AG04449 (cell line): ENCODE measurements around the gene SORBS1.

ENCODE experiments used
- CTCF ChIA-PET: fragments of 350-600 bp; formaldehyde crosslinking; extraction: SDS; loops from one replicate; lab custom pipeline; 2021; ENCODE audit warnings: antibody characterized with exemption; lab: Yijun Ruan, JAX
- POLR2A ChIA-PET: fragments of 400-600, 350-600 bp; formaldehyde crosslinking; extraction: SDS; loops from one replicate; lab custom pipeline; 2020; ENCODE audit warnings: antibody characterized with exemption, inconsistent platforms; lab: Yijun Ruan, JAX
- DNase-seq: peaks from one replicate; pipeline ENCODE4 v3.0.0-alpha.2; 2010; ENCODE audit warnings: low read depth, low spot score
- H3K4me3 ChIP-seq: 2 replicates; pipeline ENCODE4 v1.5.1; 2011; ENCODE audit warnings: low read depth, mild to moderate bottlenecking, control low read depth, low read length
- TF ChIP-seq, protein P1 (sequence below): IDR thresholded peaks from one replicate; pipeline ENCODE4 v1.5.1; 2011; ENCODE audit warnings: mild to moderate bottlenecking, moderate library complexity, low read length, control low read depth, inconsistent platforms; ENCODE audit not compliant: insufficient read depth; ENCODE audit errors: missing control alignments

The SORBS1 gene

DNA sequence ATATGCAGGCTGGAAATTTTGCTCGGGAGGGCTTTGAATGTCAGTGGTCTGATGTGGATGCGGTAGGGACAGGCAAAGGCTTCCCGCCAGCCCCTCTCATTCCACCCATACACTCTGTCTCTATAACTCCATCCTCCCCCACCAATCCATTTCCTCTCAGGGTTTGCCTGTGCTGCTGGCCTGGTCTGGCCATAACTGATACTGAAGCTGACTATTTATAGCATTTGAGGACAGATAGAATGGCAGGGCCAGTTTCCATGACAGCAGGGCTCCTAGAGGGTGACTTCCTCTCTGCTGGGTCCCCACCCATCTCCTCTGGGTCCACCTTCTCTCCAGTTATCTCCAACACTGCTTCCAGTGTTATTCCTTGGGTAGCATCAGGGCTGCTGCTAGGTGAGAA, 263.8 kb downstream of the SORBS1 start:
- TF ChIP-seq, protein P1, sequence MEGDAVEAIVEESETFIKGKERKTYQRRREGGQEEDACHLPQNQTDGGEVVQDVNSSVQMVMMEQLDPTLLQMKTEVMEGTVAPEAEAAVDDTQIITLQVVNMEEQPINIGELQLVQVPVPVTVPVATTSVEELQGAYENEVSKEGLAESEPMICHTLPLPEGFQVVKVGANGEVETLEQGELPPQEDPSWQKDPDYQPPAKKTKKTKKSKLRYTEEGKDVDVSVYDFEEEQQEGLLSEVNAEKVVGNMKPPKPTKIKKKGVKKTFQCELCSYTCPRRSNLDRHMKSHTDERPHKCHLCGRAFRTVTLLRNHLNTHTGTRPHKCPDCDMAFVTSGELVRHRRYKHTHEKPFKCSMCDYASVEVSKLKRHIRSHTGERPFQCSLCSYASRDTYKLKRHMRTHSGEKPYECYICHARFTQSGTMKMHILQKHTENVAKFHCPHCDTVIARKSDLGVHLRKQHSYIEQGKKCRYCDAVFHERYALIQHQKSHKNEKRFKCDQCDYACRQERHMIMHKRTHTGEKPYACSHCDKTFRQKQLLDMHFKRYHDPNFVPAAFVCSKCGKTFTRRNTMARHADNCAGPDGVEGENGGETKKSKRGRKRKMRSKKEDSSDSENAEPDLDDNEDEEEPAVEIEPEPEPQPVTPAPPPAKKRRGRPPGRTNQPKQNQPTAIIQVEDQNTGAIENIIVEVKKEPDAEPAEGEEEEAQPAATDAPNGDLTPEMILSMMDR = no peak
- no peak for DNase-seq
- POLR2A ChIA-PET = no interaction called here
- H3K4me3 ChIP-seq = no peak overlapping the region
- CTCF ChIA-PET = interaction anchor here (2.0 kb wide), 1 partner anchor 9 kb away, joined by 7 read pairs; no protein-coding TSS in a partner anchor

DNA sequence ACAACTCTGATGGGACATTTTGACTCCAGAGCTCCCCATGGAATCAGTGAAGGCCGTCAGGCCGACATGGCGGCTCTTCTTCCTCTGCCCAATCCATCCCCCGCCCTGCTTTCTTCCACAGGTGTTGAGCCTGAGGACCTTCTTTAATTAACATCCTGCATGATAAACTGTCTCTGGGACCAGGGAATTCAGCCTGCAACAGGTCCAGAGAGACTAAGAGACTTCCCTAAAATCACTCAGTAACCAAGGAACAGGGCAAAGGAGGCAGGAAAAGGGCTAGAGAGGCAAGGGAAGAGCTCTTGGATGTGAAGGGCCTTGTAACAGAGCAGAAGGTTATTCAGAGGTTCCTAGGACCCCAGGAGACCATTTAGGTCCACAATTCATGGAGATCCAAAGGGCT, 264.4 kb downstream of the SORBS1 start:
- H3K4me3 ChIP-seq = no peak overlapping the region
- ChIA-PET POLR2A (interaction anchor here (0.6 kb wide), 1 partner anchor 659 kb away, joined by 3 read pairs; no protein-coding TSS in a partner anchor), CTCF (interaction anchor here (0.6 to 2.0 kb wide), 2 partner anchors 10 to 51 kb away, joined by 3 to 7 read pairs; no protein-coding TSS in a partner anchor)
- no peak for DNase-seq
- TF ChIP-seq, protein P1 = no peak

DNA sequence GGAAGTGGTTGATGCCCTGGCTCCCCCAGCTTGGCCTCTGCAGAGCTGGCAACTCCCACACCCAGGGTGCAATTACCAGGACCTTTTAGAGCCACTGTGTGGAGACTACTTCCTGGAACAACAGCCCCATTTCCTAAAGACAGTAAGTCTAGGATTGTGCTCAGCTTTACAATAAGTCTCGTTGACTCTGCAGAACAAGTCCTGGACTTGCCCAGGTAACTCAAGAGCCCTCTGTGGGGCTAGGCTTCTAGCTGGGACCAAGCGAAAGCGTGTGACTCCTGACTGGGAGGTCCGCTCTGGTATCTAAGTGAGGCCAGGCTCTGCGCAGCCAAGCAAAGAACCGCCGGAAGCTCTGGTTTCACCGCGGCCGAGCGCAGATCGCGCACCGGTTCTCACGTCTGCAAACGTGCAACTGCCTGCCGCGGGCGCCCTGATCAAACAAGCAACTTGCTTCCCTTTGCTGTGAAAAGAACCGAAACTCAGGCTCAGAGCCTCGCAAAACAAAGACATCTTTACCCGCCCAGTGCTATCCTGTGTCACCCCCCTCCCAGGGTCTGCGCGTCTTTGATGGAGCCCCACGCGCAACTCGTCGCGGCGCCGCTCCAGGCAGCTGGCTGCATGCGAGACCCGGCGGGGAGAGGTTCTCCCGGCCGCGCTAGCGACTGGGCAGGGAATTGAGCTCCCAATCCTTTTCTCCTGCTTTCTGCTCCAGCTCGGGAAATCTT, 266.0 kb downstream of the SORBS1 start:
- H3K4me3 ChIP-seq = peak overlapping the region; percentile 48
- TF ChIP-seq, protein P1 = no peak
- CTCF ChIA-PET = interaction anchor here (1.1 to 1.6 kb wide), 6 partner anchors 8 to 52 kb away, joined by 3 to 9 read pairs (median 4); no protein-coding TSS in a partner anchor
- no peak for DNase-seq
- POLR2A ChIA-PET = interaction anchor here (1.1 kb wide), 1 partner anchor 14 kb away, joined by 4 read pairs; no protein-coding TSS in a partner anchor

DNA sequence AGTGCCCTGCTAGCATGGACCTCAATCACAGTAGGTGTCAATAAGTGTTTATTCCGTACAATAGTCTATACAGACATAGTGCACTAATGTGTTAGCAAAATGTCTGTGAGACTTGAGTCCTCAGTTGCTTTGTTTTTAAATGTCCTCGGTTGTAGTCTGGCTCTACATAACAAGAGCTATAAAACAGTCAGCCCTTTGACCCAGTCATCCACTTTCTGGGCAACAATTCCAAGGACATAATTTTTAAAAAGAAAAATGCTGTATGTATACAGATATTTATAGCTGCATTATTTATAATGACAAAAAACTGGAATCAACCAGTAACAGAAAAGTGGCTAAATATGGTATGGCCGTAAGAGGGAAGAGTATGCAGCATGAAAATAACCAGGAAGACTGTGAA, 267.5 kb downstream of the SORBS1 start:
- ChIA-PET POLR2A (no interaction called here), CTCF (interaction anchor here (1.5 kb wide), 1 partner anchor 46 kb away, joined by 3 read pairs; no protein-coding TSS in a partner anchor)
- TF ChIP-seq, protein P1 = no peak

DNA sequence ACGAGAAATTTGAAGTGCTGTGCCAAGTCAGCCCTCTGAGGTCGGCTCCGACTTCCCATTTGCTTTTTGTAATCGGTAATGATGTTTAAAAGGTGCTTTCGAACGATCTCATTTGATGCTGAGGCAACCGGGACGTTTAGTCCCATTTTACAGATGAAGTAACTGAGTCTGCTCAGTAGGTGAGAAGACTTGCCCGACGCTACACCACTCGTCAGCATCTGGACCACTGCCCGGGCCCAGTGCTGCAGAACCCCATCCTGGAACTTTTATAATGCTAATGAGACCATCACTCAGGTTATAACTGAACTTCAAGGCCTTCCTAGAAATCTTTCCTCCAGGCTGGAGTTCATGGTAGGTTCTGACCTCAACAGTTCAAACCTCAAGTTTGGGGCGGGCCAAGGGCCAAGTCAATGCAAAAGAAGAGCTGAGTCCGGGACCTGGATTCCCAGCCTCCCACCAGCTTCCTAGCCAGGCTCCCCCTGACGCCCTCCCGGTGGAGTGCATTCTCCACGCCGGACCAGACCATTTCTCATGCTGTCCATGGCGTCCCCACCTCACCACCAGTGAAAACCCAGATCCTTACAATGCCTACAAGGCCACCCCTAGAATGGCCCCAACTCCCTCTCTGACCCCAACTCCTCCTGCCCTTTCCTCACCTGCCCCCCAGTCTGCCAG, 269.7 kb downstream of the SORBS1 start:
- ChIA-PET POLR2A (interaction anchor here (1.1 kb wide), 2 partner anchors 12 to 16 kb away, joined by 3 to 4 read pairs; no protein-coding TSS in a partner anchor), CTCF (interaction anchor here (1.2 kb wide), 1 partner anchor 10 kb away, joined by 3 read pairs; no protein-coding TSS in a partner anchor)
- TF ChIP-seq, protein P1 = no peak
- no peak for DNase-seq
- H3K4me3 ChIP-seq = peak overlapping the region; percentile 59

More for the DNA sequence above, 267.5 kb downstream of the SORBS1 start:
- H3K4me3 ChIP-seq = no peak overlapping the region
- no peak for DNase-seq
